HG03060 (cell line): ENCODE measurements around the gene SERPINA9.
"Not testable (repeated sequence)": the region's sequence is repeated elsewhere in the genome, so short reads cannot be mapped to it uniquely, and the experiment has no call there.

Experiments used
- ATAC-seq: cut with Tn5 transposase; IDR thresholded peaks from one replicate; pipeline ENCODE4 v1.9.1; 2021; ENCODE audit warnings: low read depth, moderate number of reproducible peaks; ENCODE audit not compliant: unreplicated experiment

The SERPINA9 gene

GRCh38 chr14:94476023-94476422 lies at the start of gene SERPINA9:
Gene SERPINA9 (minus strand): TSS chr14:94476197. CDS start chr14:94469840, 6,357 bp downstream.
- no peak for ATAC-seq

- ATAC-seq: no peak
Observed at GRCh38 chr14:94524093-94524492, 48.1 kb upstream of the SERPINA9 start.

- ATAC-seq: no peak
Observed at GRCh38 chr14:94523265-94523664, 47.3 kb upstream of the SERPINA9 start.

- no peak for ATAC-seq
Observed at GRCh38 chr14:94522115-94522724, 46.2 kb upstream of the SERPINA9 start.

- no peak for ATAC-seq
Observed at GRCh38 chr14:94521375-94522114, 45.5 kb upstream of the SERPINA9 start.

GRCh38 chr14:94517641-94518257 lies 41.8 kb upstream of the SERPINA9 start:
- ATAC-seq: no peak

- ATAC-seq: no peak
Observed at GRCh38 chr14:94517248-94517640, 41.2 kb upstream of the SERPINA9 start.

- no peak for ATAC-seq
Observed at GRCh38 chr14:94515856-94516255, 39.9 kb upstream of the SERPINA9 start.

GRCh38 chr14:94515426-94515825 lies 39.4 kb upstream of the SERPINA9 start:
- ATAC-seq: no peak

- ATAC-seq: no peak
Observed at GRCh38 chr14:94514351-94514750, 38.4 kb upstream of the SERPINA9 start.

GRCh38 chr14:94510481-94510880 lies 34.5 kb upstream of the SERPINA9 start:
- ATAC-seq: not testable (repeated sequence)

GRCh38 chr14:94509356-94509755 lies 33.4 kb upstream of the SERPINA9 start, which contains the start of gene SERPINA12:
Gene SERPINA12 (minus strand): TSS chr14:94509469. CDS start chr14:94498397, 11,072 bp downstream.
- no peak for ATAC-seq

GRCh38 chr14:94505641-94506040 lies 29.6 kb upstream of the SERPINA9 start:
- ATAC-seq: no peak

- no peak for ATAC-seq
Observed at GRCh38 chr14:94505206-94505605, 29.2 kb upstream of the SERPINA9 start.

GRCh38 chr14:94501588-94502516 lies 25.9 kb upstream of the SERPINA9 start:
- ATAC-seq: no peak

- no peak for ATAC-seq
Observed at GRCh38 chr14:94500264-94500663, 24.3 kb upstream of the SERPINA9 start.

- ATAC-seq: no peak
Observed at GRCh38 chr14:94499673-94500072, 23.7 kb upstream of the SERPINA9 start.

- ATAC-seq: no peak
Observed at GRCh38 chr14:94498215-94498614, 22.2 kb upstream of the SERPINA9 start.

GRCh38 chr14:94494085-94494484 lies 18.1 kb upstream of the SERPINA9 start:
- ATAC-seq: peak; percentile 62

GRCh38 chr14:94491511-94491910 lies 15.5 kb upstream of the SERPINA9 start:
- no peak for ATAC-seq

GRCh38 chr14:94489336-94489735 lies 13.3 kb upstream of the SERPINA9 start:
- ATAC-seq: no peak
